ENCODE results near the gene SLC26A3. TPM values are rescaled to one million over a fixed set of nuclear protein-coding genes. Genes with fewer than 3 reads are reported as not detected.

The SLC26A3 gene
- total and polyA plus RNA-seq, 8 donors = 0.04 TPM; not detected in 7

GRCh38 chr7:107837145-107837512 is 34.1 kb upstream of the SLC26A3 start:
- Histone ChIP-seq H3K9me3 (no peaks in the 10 kb centered on the region), H3K36me3 (no peaks in the 10 kb centered on the region), H3K4me1 (no peaks in the 10 kb centered on the region), H3K27ac (no peak overlapping the region), H3K4me3 (no peak overlapping the region), H3K27me3 (no peaks in the 10 kb centered on the region)
- ATAC-seq = no peak
- intact Hi-C loops (cut with DNase I) = no loop called here
- no peak for TF ChIP-seq CTCF (IDR thresholded peaks at IDR 0.05)
- no peak for DNase-seq

DNA sequence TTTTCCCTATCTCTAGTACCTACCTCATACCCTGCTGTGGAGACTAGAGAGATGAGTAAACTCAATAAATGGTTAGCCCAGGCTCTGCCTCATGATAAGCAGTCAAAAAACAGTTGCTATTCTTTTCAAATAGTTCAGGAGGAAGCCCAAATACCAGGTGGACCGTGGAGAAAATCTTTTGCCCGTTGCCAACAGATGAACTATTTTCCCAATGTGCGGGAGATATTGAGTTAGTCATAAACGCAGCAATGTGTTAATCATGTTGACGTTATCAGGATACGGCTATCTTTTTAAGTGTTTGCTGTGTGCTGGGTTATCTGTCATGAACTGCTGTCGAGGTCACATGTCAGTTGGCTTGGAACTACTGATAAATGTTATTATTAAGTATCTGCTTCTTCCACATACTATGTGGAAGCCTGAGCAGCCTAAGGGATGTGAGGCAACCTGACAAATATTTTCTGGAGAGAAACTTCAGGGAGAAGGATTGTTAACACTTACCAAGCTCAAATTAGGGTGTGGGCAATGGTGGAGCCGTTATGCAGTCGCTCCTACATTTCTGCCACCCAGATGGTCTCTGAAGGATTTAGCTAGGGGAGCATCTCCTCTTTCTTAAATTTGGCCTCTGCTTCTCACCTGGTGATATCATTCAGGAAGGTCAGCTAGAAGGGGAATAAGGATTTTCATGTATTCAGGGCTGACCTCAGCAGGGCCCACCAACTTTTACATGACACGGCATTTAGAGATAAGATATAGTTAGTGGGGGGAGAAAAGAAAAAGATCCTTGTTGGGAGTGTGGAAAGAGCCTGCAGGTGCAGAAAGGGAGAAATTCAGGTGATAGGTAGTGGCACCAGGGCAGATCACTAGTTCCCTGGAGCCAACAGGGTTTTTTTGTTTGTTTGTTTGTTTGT is 33.5 kb upstream of the SLC26A3 start:
- no peaks in the 10 kb centered on the region for H3K9me3 ChIP-seq
- TF ChIP-seq CTCF (IDR thresholded peaks at IDR 0.05) = no peak
- no peak overlapping the region for H3K4me3 ChIP-seq
- H3K27me3 ChIP-seq = no peaks in the 10 kb centered on the region
- H3K4me1 ChIP-seq = no peaks in the 10 kb centered on the region
- no peaks in the 10 kb centered on the region for H3K36me3 ChIP-seq
- intact Hi-C loops (cut with DNase I) = no loop called here
- DNase-seq (no peak), ATAC-seq (no peak)
- H3K27ac ChIP-seq = no peak overlapping the region

DNA sequence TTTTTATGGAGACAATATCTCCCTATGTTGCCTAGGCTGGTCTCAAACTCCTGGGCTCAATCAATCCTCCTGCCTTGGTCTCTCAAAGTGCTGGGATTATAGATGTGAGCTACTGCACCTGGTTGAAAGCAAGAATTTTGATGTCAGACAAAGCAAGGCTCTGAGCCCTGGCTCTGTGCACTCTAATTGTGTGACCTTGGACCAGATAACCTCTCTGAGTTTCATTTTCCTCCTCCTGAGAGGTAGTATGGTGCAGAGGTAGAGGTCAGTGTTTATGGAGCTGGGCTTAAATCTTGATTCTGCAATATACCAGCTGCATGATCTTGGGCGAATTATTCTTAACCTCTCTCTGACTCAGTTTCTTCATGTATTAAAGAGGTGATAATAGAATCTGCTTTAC is 31.4 kb upstream of the SLC26A3 start:
- no peak for TF ChIP-seq CTCF (IDR thresholded peaks at IDR 0.05)
- ATAC-seq = no peak
- Histone ChIP-seq H3K4me3 (no peak overlapping the region), H3K27me3 (no peaks in the 10 kb centered on the region), H3K36me3 (no peaks in the 10 kb centered on the region), H3K4me1 (no peaks in the 10 kb centered on the region), H3K9me3 (no peaks in the 10 kb centered on the region), H3K27ac (no peak overlapping the region)
- no peak for DNase-seq
- intact Hi-C loops (cut with DNase I) = no loop called here

GRCh38 chr7:107833684-107834106 is 30.7 kb upstream of the SLC26A3 start:
- no peaks in the 10 kb centered on the region for H3K27me3 ChIP-seq
- ATAC-seq = no peak
- DNase-seq = no peak
- no peak overlapping the region for H3K4me3 ChIP-seq
- no peaks in the 10 kb centered on the region for H3K4me1 ChIP-seq
- H3K27ac ChIP-seq = no peak overlapping the region
- intact Hi-C loops (cut with DNase I) = no loop called here
- H3K36me3 ChIP-seq = no peaks in the 10 kb centered on the region
- no peak for TF ChIP-seq CTCF (IDR thresholded peaks at IDR 0.05)
- H3K9me3 ChIP-seq = no peaks in the 10 kb centered on the region

- intact Hi-C loops (cut with DNase I) = no loop called here
- no peak for TF ChIP-seq CTCF (IDR thresholded peaks at IDR 0.05)
These were observed 27.4 kb upstream of the SLC26A3 start for GRCh38 chr7:107830420-107830819.

More at GRCh38 chr7:107830420-107830819, 27.4 kb upstream of the SLC26A3 start:
- DNase-seq (no peak), ATAC-seq (no peak)
- H3K4me3 ChIP-seq = no peak overlapping the region
- no peaks in the 10 kb centered on the region for H3K9me3 ChIP-seq
- H3K4me1 ChIP-seq = no peaks in the 10 kb centered on the region
- H3K27me3 ChIP-seq = no peaks in the 10 kb centered on the region
- H3K27ac ChIP-seq = no peak overlapping the region
- no peaks in the 10 kb centered on the region for H3K36me3 ChIP-seq

All from left lung (tissue), 10 donors.